HG03575 (cell line): ENCODE measurements around the gene SFXN1.

Experiments used
- ATAC-seq: cut with Tn5 transposase; IDR thresholded peaks from one replicate; pipeline ENCODE4 v1.9.1; 2021; ENCODE audit not compliant: unreplicated experiment, insufficient number of reproducible peaks, low FRiP score; ENCODE audit errors: extremely low read depth

SFXN1 gene

GRCh38 chr5:175556794-175557193 is 78.4 kb downstream of the SFXN1 start:
- no peak for ATAC-seq

- no peak for ATAC-seq
These were observed 79.4 kb downstream of the SFXN1 start for GRCh38 chr5:175557778-175558177.

GRCh38 chr5:175558801-175559480 is 80.6 kb downstream of the SFXN1 start:
- ATAC-seq = no peak

- no peak for ATAC-seq
These were observed 81.7 kb downstream of the SFXN1 start for GRCh38 chr5:175560011-175560410.

GRCh38 chr5:175561085-175561484 is 82.7 kb downstream of the SFXN1 start:
- ATAC-seq = no peak

- no peak for ATAC-seq
These were observed 86.4 kb downstream of the SFXN1 start for GRCh38 chr5:175564716-175565115.

- ATAC-seq = no peak
These were observed 88.3 kb downstream of the SFXN1 start for GRCh38 chr5:175566697-175567096.

GRCh38 chr5:175567954-175568353 is 89.6 kb downstream of the SFXN1 start:
- ATAC-seq = no peak

- no peak for ATAC-seq
These were observed 91.3 kb downstream of the SFXN1 start for GRCh38 chr5:175569701-175570100.

- no peak for ATAC-seq
These were observed 94.5 kb downstream of the SFXN1 start for GRCh38 chr5:175572886-175573285.

- ATAC-seq = no peak
These were observed 95.3 kb downstream of the SFXN1 start for GRCh38 chr5:175573493-175574269.

GRCh38 chr5:175575301-175575700 is 96.9 kb downstream of the SFXN1 start:
- no peak for ATAC-seq

- no peak for ATAC-seq
These were observed 97.7 kb downstream of the SFXN1 start for GRCh38 chr5:175576096-175576495.

GRCh38 chr5:175576591-175576990 is 98.2 kb downstream of the SFXN1 start:
- ATAC-seq = no peak
